Measurements from ENCODE around the gene SKP2. TPM values are rescaled to one million over a fixed set of nuclear protein-coding genes. Genes with fewer than 3 reads are reported as not detected.

The SKP2 gene
- total RNA-seq, 2 donors from 2014 or later, result 7.8 to 9.3 TPM

DNA sequence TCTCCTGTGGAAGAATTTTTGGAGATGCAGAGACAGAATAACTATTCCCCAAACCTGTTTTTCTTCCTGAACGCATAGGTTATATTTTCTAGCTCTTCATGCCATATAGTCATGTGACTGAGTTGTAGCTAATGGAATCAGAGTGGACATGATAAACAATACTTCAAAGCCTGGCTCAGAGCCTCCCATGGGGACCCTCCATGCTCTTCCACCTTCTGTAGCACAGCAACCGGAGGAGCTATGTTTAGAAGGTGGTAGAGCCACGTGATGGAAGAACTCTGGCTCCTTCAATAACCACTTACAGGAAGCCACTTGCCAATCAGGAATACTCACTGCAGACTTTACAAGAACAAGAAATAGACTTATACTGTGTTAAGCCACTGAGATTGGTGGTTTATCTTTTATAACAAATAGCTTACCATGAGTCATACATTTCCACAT is 50.6 kb downstream of the SKP2 start:
- no peak overlapping the region for H3K27ac ChIP-seq
- no peaks in the 10 kb centered on the region for H3K9me3 ChIP-seq
- H3K27me3 ChIP-seq (replicated peaks; ENCODE audit: insufficient read depth), result no peaks in the 10 kb centered on the region
- DNase-seq (ENCODE audit: low spot score), result no peak
- TF ChIP-seq POLR2A (IDR thresholded peaks at IDR 0.05), result no peak
- no peak for TF ChIP-seq CTCF (IDR thresholded peaks at IDR 0.05)
- TF ChIP-seq POLR2AphosphoS5 (IDR thresholded peaks at IDR 0.05), result no peak
- 53% methylated on average over 3 of the region's 3 CpGs for WGBS
- H3K4me3 ChIP-seq, result no peak overlapping the region
- no peaks in the 10 kb centered on the region for H3K36me3 ChIP-seq
- intact Hi-C loops (cut with DNase I), result no loop called here
- H3K4me1 ChIP-seq (replicated peaks), result no peaks in the 10 kb centered on the region

GRCh38 chr5:36205329-36205728 is 53.4 kb downstream of the SKP2 start:
- DNase-seq (ENCODE audit: low spot score), result no peak
- Histone ChIP-seq H3K4me1 (replicated peaks) (no peaks in the 10 kb centered on the region), H3K27ac (no peak overlapping the region), H3K4me3 (no peak overlapping the region), H3K27me3 (replicated peaks; ENCODE audit: insufficient read depth) (no peaks in the 10 kb centered on the region), H3K36me3 (no peaks in the 10 kb centered on the region), H3K9me3 (no peaks in the 10 kb centered on the region)
- 95% methylated on average over 2 of the region's 2 CpGs for WGBS
- intact Hi-C loops (cut with DNase I), result no loop called here
- no peak for TF ChIP-seq POLR2A (IDR thresholded peaks at IDR 0.05)
- no peak for TF ChIP-seq POLR2AphosphoS5 (IDR thresholded peaks at IDR 0.05)
- no peak for TF ChIP-seq CTCF (IDR thresholded peaks at IDR 0.05)

DNA sequence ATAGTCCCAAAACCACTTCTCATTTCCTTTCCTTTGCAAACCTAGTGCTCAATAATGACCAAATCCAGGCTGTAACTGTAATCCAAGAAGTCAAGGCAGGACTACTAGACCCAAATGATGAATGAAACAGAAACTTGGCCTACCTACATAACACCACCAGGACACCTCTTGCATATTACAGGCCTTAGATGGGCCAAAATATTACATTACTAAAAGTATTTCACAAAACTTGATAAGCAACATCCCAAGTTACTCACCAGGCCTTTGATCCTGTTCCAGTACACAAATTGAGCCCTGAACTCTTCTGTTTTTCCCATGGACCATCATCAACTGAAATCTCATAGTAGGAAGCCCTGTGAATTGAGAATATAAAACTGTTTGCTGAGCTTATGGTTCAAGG is 55.0 kb downstream of the SKP2 start:
- DNase-seq (ENCODE audit: low spot score), result no peak
- H3K4me1 ChIP-seq (replicated peaks), result no peaks in the 10 kb centered on the region
- no peaks in the 10 kb centered on the region for H3K9me3 ChIP-seq
- H3K27me3 ChIP-seq (replicated peaks; ENCODE audit: insufficient read depth), result no peaks in the 10 kb centered on the region
- no peak overlapping the region for H3K27ac ChIP-seq
- no peak overlapping the region for H3K4me3 ChIP-seq
- H3K36me3 ChIP-seq, result no peaks in the 10 kb centered on the region
- TF ChIP-seq CTCF (IDR thresholded peaks at IDR 0.05), result no peak
- TF ChIP-seq POLR2AphosphoS5 (IDR thresholded peaks at IDR 0.05), result no peak
- TF ChIP-seq POLR2A (IDR thresholded peaks at IDR 0.05), result no peak
- intact Hi-C loops (cut with DNase I), result no loop called here

GRCh38 chr5:36208786-36209185 is 56.9 kb downstream of the SKP2 start:
- no peak for TF ChIP-seq CTCF (IDR thresholded peaks at IDR 0.05)
- no peak for TF ChIP-seq POLR2A (IDR thresholded peaks at IDR 0.05)
- TF ChIP-seq POLR2AphosphoS5 (IDR thresholded peaks at IDR 0.05), result no peak
- Histone ChIP-seq H3K9me3 (no peaks in the 10 kb centered on the region), H3K36me3 (no peaks in the 10 kb centered on the region), H3K4me3 (no peak overlapping the region), H3K27ac (no peak overlapping the region), H3K4me1 (replicated peaks) (no peaks in the 10 kb centered on the region), H3K27me3 (replicated peaks; ENCODE audit: insufficient read depth) (no peaks in the 10 kb centered on the region)
- DNase-seq (ENCODE audit: low spot score), result no peak
- intact Hi-C loops (cut with DNase I), result no loop called here
- WGBS, result 95% methylated on average over 2 of the region's 2 CpGs

DNA sequence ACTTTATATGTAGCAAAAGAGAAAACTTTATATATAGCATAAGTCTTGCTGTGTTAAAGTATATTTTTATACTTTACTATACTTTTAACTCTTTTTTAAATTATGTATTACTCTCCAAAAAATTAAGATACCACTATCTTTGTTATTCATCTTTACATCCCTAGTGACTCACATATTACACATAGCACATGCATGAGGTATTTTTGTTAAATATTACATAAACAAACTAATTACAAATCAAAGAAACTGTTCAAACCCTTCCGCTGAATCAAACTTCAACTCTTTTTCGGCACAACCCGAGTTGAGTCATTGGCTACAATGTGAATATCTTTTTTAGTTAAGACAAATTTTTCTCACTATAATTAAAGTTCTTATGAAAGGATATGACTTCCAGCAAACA is 57.8 kb downstream of the SKP2 start:
- no peak for DNase-seq (ENCODE audit: low spot score)
- H3K27me3 ChIP-seq (replicated peaks; ENCODE audit: insufficient read depth), result no peaks in the 10 kb centered on the region
- WGBS, result 94% methylated on average over 3 of the region's 3 CpGs
- no peak overlapping the region for H3K4me3 ChIP-seq
- H3K9me3 ChIP-seq, result no peaks in the 10 kb centered on the region
- no peaks in the 10 kb centered on the region for H3K4me1 ChIP-seq (replicated peaks)
- H3K36me3 ChIP-seq, result no peaks in the 10 kb centered on the region
- intact Hi-C loops (cut with DNase I), result no loop called here
- H3K27ac ChIP-seq, result no peak overlapping the region
- TF ChIP-seq CTCF (IDR thresholded peaks at IDR 0.05), result no peak
- no peak for TF ChIP-seq POLR2A (IDR thresholded peaks at IDR 0.05)
- TF ChIP-seq POLR2AphosphoS5 (IDR thresholded peaks at IDR 0.05), result no peak
